NOMO-1 treated with DMSO at 0.1 percent for 48 hours (cell line): ENCODE data around the gene ZNF428.
"Not testable (repeated sequence)": the region's sequence is repeated elsewhere in the genome, so short reads cannot be mapped to it uniquely, and the experiment has no call there.

ENCODE experiments used
- DNase-seq: peaks from one replicate; lab custom pipeline; 2025; ENCODE audit not compliant: unreplicated experiment; lab: John Stamatoyannopoulos, UW

The ZNF428 gene

DNA sequence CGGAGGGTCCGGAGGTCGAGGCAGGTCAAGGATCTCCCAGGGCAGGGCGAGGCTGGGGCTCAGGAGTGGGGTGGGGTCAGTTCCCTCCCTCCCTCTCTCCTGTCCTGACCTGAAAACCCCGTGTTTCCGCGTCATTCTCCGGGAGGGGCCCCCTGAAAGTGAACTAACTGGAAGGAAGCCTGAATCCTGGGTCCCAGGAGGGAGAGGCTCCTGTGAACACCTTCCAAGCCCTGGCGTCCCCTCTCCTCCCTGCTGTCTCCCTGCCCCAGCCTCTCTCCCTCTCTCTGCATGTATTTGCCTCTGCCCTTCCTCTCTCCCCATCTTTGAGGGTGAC, 21.0 kb upstream of the ZNF428 start:
- no peak for DNase-seq

DNA sequence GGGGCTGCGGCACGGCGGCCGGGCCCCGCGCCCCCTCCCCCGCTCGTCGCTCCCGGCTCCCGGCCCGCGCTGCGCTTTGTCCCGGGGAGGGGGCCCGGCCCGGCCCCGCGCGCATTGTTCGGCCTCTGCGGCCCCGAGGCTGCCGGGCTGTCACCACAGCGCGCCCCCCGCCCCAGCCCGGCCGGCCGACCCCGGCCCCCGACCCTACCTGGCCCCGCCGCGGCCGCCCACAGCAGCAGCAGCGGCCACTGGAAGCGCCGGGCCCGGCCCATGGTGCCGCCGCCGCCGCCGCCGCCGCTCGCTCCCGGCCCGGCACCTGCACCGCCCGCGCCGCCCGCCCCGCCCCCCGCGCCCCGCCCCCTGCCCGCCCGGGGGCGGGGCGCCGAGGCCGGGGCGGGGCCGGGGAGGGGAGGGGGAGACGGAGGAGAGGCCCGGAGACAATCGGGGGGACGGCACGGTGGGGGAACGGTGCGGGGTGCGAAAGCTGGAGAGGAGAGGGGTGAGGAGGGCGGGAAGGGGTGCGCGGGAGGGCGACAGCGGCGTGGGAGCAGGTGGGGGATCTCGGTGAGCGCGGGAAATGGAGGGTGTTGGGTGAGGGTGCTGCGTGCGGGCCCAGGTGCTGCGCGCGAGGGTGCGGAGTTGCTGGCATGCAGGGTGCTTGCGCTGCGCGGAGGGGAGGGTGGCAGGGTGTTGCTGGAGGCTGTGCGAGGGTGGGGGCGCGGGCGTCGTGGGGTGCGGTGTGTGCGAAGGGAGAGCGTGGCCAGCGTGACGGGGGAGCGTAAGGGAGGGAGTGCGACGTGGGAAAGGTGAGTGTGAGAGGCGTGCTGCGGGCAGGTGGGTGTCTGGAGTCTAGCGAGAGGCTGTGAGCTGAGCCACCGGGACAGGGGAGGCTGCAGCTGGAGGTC, 20.3 kb upstream of the ZNF428 start, which contains the start of gene CADM4:
CADM4 (minus strand) TSS at position 332 of the 905 bp plus-strand sequence; CDS start at position 272, 60 bp downstream.
- DNase-seq: no peak

DNA sequence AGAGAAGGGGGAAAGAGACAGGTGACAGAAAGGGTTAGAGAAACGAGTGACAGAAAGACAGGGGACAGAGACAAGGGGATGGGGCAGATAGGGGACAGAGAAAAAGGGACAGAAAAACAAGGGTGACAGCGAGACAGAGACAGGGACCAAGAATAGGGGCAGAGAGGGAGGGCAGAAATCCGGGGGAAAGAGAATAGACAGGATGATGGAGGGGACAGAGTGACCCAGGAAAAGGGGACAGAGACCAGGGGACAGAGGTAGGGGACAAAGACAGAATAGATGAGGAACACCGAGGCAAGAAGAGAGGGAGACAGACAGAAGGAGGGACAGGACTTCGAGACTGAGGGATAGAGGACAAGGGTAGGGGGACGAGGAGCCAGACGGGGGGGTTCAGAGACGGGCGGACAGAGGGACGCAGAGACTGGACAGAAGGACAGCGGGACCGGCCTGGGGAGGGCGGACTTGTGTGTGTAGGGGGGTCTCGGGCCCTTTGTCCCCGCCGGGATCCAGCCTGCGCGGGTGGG, 19.6 kb upstream of the ZNF428 start:
- no peak for DNase-seq

DNA sequence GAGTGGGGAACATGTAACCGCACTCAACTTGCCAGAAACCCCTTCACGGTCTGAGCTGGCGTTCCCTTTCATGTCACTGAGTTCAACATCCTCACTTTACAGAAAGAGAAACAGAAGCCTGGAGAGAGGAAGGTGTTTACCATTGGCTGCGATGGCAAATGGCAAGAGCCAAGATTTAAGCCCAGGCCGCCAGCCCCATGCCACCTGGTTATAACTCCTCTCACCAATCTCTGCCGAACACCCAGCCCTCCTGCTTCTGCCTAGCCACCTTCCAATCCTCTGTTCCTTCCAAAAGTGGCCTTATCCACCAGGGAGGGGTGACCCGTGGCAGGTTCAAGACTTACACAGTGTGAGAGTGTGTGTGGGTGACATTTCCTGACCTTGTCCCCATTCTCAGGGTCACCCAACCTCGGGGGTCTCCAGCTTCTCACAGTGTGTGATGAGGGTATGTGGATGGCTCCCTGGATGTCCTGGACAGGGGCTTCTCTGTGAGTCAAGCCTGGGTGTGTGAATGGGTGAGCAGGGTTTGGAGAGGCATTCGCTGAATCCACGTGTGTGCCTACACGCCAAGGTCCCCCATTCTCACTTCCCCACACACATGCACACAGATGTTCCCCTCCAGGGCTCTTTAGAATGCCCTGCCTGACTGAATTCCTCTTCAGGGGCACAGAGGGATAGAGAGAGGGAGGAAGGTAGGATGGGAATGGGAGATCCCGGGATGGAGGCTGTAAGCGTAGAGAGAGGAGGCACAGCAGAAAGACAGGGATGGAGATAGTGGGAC, 19.0 kb upstream of the ZNF428 start:
- no peak for DNase-seq

DNA sequence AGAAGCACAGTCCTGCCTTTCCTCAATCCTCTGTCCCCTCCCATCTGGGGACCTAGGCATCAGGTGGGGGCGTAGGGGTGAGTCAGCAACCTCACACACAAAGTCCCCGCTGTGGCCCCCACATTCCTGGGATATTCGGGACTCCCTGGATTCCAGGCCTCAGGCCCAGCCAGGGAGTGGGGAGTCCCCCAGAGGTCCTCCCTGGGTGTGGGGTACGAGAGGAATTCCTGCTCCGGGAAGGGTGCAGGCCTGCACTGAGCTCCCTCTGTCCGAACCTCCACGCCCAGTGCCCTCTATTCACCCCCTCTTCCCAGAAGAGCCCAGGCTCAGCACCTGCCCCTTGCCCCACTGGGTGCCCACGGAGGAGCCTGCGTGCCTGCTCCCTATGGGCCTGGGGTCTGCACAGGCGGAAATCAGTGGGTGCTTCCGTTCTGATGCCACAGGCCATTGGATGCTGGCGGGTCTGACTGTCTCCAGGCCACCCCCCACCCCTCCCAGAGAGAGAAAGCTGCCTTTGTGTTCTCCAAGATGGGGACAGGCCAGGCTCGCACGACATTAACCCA, 16.8 kb upstream of the ZNF428 start:
- DNase-seq: no peak

DNA sequence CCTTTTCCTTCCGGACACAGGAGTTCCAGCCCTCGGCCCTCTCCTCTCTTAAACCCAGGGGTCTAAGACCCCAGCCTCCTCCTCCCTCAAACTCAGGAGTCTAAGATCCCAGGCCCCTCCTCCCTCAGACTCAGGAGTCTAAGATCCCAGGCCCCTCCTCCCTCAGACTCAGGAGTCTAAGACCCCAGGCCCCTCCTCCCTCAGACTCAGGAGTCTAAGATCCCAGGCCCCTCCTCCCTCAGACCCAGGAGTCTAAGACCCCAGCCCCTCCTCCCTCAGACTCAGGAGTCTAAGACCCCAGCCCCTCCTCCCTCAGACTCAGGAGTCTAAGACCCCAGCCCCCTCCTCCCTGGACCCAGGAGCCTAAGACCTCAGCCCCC, 16.1 kb upstream of the ZNF428 start:
- not testable (repeated sequence) for DNase-seq

DNA sequence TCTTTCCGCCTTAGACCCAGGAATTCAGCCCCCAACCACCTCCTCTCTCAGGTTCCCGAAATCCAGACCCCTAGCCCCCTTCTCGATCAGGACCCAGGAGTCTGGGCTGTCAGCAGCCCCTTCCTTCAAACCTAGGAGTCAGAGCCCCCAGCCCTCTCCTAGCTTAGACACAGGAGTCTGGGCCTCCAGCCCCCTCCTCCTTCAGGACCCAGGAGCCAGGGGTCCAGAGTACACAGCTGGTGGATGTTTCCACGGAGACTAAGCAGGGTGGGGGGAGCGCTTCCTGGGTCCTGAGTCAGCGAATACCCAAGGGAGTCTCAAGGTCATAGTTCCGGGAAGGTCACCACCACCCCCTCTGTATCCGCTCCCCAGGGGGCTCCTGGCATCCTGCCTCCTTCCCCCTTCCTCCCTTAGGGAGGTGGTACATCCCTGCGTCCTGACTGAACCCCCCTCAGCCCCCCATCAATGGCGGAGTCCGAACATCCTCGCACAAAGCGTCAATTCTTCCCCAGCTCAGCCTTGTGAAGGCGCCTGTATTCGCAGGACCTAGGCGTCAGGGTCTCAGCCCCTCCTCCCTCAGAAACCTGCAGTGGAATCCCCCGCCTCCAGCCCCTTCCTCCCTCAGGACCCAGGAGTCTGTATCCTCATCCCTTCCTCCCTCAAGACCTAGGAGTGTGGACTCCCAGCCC, 15.6 kb upstream of the ZNF428 start:
- no peak for DNase-seq

DNA sequence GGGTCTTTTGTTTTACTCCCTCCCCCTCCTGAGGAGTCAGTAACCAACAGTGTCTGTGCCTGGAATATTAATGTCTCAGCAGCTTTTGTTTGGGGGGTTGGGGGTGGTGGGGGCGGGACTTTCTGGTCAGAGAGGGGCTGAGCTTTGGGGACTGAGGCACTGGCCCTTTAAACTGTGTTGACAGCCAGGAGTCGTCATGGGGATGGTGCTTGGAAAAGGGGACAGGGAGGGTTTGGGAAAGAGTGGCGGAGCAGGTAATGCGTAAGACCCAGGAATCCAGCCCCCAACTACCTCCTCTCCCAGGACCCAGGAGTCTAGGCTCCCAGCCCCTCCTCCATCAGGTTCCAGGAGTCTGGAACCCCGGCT, 15.1 kb upstream of the ZNF428 start:
- no peak for DNase-seq

DNA sequence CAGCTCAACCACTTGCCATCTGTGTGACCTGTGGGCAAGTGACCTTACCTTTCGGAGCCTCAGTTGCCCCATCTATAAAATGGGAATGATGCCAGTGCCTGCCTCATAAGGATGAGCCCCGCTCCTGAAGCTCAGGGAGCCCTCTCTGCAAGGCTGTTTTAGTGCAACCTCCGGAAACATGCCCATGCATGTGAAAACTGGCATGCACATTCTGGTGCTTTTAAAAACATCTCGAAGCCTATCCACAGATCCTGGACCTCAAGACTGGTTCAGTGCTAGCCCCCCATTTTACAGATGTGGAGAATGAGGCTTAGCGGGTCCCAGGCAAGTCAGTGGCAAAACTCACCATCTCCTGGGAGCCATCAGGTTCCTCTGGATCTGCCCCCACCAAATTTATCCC, 14.6 kb upstream of the ZNF428 start:
- DNase-seq: no peak

DNA sequence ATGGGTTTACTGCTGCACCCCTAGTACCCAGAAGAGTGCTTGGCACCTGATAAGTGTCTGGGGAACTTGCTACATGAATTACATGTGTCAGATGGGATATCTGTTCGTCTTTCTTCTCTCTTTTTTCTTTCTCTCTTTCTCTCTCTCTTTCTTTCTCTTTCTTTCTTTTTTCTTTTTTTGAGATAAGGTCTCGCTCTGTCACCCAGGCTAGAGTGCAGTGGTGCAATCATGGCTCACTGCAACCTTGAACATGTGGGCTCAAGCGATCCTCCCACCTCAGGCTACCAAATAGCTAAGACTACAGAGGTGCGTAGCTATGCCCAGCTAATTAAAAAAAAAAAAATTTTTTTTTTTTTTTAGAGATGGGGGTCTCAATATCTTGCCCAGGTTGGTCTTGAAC, 14.1 kb upstream of the ZNF428 start:
- DNase-seq: no peak

DNA sequence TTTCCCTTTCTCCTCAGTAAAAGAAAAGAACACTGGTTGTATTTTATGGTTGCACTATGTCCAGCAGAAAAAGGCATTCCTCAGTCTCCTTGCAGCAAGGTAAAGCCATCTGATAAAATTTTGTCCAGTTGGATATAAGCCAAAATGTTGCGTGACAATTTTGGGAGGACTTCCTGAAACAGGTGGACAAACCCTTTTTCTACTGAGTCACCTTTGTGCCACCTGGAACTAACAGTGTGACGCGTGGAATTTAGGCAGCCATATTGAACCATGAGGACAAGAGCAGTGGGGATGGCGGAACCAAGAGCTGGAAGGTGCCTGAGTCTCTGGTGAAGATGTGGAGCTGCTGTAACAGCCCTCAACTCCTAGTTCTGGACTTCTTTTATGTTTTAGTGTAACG, 12.1 kb upstream of the ZNF428 start:
- no peak for DNase-seq

DNA sequence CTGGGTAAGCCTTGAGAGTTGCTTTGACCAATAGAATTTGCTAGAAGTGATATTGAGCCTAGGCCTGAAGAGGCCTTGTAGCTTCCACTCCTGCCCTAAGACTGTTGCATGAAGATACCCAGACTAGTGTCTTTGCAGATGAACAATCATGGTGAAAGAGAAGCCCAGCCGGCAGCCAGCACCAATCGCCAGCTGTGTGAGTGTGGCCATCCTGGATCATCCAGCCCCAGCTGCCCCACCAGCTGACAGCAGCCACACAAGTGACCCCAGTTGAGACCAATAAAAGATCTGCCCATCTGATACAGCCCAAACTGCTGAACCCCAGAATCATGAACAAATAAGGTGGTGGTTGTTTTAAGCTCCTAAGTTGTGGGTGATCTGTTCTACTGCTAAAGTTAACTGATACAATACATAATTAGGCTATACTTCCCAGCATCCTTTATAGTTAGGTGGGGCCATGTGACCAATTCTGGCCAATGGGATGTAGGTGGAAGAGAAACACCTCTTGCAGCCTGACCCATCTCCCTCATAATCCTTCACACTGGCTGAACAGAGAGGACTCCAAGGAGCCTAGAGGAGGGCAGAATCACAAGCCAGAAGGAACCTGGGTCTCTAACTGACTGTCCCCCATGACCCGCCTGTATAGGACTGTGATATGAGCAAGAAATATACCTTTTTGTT, 9.4 kb upstream of the ZNF428 start:
- DNase-seq: no peak

DNA sequence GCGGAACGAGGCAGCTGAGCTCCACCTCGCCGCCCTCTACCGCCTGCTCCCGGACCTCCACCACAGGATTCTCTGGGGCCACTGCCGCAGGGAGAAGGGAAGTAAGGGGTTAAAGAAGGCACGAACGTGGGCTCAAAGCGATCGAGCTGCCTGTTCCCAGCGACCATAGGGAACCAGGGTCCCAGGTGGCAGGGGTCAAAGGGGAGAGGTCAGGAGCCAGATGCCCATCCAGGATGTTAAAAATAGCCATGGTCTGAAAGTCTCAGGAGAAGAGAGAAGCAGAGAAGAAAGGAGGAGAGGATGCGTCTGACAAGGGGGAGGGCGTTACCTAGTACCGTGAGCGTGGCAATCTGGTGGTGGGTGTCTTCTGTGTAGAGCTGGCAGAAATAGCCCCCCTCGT, 7.4 kb upstream of the ZNF428 start:
- DNase-seq: no peak

DNA sequence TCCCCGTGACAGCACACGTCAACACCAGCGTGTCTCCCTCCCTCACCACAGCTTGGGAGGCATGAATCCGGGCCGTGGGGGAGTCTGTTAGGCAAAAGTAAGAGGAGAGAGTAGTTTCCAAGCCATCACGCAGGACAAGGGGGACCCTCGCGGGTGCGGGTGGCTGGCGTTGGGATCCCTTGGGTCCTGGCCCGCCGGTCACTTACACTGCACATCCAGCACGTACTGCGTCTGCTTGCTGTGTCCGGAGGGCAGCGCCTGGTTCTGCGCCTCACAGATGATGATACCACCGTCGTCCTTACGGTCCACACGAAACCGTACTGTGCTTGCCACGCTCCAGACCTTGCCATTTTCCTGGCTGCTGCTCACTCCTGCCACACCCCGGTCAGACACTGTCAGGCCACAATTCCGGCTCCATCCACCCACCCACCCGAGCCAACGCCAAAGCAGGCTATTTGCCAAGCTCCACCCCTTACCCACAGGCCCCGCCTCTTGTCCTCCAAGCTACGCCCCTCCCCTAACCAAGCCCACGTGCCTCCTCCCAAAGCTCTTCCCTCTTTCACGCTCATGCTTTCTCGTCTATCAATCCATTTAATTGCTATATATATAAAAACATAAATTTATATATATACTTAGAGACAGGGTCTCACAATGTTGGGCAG, 6.6 kb upstream of the ZNF428 start:
- DNase-seq: no peak

DNA sequence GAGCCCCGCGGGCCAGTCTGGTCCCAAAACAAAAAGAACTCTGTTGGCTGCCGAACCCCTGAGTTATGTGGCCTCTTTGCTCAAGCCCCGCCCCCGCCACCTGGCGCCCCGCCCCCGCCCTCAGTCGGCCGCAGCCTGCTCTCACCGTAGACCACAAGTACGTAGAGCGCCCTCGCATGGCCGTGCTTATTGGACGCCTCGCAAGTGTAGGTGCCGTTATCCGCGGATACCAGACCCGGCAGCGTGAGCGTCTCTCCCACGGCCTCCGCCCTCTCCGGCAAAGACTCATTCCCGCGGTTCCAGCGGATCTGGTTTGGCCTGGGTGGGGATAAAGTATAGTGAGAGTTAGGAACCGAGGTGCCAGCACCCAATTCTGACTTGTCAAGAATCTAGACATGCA, 5.5 kb upstream of the ZNF428 start:
- DNase-seq: no peak

DNA sequence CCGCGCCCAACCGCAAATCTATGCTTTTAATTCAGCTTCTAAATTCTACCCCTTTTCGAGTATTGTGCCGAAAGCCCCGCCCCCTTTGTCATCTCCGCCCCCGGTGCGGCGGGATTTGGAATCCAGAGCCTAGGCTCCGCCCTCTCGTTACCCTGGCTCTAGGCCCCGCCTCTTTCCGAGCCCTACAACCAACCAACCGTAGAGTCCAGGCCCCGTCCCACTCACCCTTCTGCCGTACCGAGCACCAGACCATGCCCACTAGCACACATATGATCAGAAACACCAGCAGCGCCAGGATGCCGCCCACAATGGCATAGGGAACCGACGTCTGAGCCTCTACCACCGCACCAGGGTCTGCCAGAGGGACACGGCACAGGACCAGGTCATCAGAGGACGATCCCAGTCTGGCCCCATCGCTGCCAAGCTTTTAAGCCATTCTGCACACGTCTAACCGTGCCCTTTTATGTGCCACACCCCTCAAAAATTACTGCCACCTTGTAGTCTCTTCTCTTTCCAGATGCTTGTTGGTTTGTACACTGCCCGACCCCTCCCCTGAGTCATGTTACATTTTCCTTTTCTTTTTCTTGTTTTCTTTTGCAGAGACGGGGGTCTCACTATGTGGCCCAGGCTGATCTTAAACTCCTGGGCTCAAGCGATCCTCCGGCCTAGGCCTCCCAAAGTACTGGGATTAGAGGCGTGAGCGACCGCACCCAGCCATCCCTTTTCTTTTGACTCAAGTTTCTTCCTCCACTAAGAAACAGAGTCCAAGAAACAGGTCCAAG, 4.7 kb upstream of the ZNF428 start:
- no peak for DNase-seq

DNA sequence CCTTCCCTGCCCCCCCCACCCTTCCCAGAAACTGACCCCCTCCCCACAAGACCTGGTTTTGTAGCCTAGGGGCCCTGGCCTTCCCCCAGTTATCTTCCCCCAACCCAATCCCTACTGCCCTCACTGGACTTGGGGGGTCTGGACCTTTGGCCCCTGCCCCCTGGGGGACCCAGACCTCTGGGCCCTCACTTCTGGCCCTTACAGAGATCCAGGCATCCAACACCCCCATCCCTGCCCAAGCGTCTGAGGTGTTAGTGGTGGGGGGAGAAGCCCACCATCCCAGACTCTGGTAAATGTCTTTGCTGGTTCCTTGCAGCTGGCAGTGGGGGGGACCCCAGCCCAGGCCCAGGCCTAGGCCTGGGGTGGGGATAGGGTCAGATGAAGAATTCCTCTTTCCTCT, 3.5 kb upstream of the ZNF428 start:
- no peak for DNase-seq

DNA sequence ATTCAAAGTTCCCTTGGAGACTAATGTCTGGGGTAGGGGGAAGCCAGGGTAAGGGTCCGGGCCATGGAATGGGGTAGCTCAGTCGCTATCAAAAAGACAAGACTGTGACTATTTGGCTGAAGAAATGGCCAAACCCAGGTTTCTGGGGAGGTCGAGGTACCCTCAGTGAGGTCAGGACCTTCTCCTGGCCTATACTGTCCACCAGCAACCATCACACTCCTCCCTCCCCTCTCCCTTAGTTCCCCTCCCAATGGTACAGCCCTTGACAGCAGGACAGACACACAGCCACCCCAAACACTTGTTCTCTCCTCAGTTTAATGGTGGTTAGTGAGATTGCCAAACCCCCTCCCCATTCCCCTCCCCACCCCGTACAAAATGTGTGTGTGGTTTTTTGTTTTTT, 2.6 kb upstream of the ZNF428 start:
- no peak for DNase-seq
